LNCAP (cell line): ENCODE measurements around the gene DMD.

ENCODE experiments used
- CTCF ChIP-seq: fragments of 450-650 bp; IDR thresholded peaks from 2 replicates; pipeline ENCODE4 v1.5.1; 2017; ENCODE audit warnings: mild to moderate bottlenecking

DMD gene

GRCh38 chrX:31294475-31294874, 1916.9 kb downstream of the DMD start:
- TF ChIP-seq CTCF = no peak

GRCh38 chrX:31293409-31293808, 1917.9 kb downstream of the DMD start:
- peak; percentile 35 for TF ChIP-seq CTCF

GRCh38 chrX:31291131-31291530, 1920.2 kb downstream of the DMD start:
- TF ChIP-seq CTCF = no peak

GRCh38 chrX:31287861-31288260, 1923.5 kb downstream of the DMD start:
- TF ChIP-seq CTCF = no peak

- no peak for TF ChIP-seq CTCF
Observed at GRCh38 chrX:31280580-31280979, 1930.8 kb downstream of the DMD start.

GRCh38 chrX:31279359-31279758, 1932.0 kb downstream of the DMD start:
- TF ChIP-seq CTCF = peak; percentile 35; the same call in 1 of the 2 replicates

GRCh38 chrX:31272472-31272775, 1938.9 kb downstream of the DMD start:
- TF ChIP-seq CTCF = no peak
